ENCODE measurements around the gene C16orf92. TPM values are rescaled to one million over a fixed set of nuclear protein-coding genes. Genes with fewer than 3 reads are reported as not detected.

Gene C16orf92
- total and polyA plus RNA-seq, 2 of the 13 experiments (the other 11 are each of a cell fraction or from before 2014, with no cell fraction given) = not detected

GRCh38 chr16:30052671-30053372, 29.8 kb downstream of the C16orf92 start (continued):
- TF ChIP-seq ARID4A (CRISPR knock-in tag; IDR thresholded peaks at IDR 0.05; ENCODE audit: borderline replicate concordance) = peak; percentile 99
- peak; percentile 82 for TF ChIP-seq ZBTB25 (CRISPR knock-in tag; IDR thresholded peaks at IDR 0.05)
- TF ChIP-seq ZNF253 (CRISPR knock-in tag; IDR thresholded peaks at IDR 0.05; ENCODE audit: borderline replicate concordance) = peak; percentile 83
- TF ChIP-seq HMG20B (CRISPR knock-in tag; conservative IDR thresholded peaks at IDR 0.05) = peak; percentile 73
- TF ChIP-seq CEBPG (CRISPR knock-in tag; IDR thresholded peaks at IDR 0.05) = peak; percentile 64; the same call in 1 of the 2 replicates
- peak; percentile 91 for TF ChIP-seq KAT8 (CRISPR knock-in tag; IDR thresholded peaks at IDR 0.05)
- TF ChIP-seq BCL3 (CRISPR knock-in tag; IDR thresholded peaks at IDR 0.05) = peak; percentile 84
- no peak for TF ChIP-seq U2AF1 (optimal IDR thresholded peaks at IDR 0.05; ENCODE audit: low read depth, low read length)
- peak; percentile 87; the same call in 1 of the 2 replicates for TF ChIP-seq ISX (CRISPR knock-in tag; conservative IDR thresholded peaks at IDR 0.05)
- peak; percentile 97 for TF ChIP-seq MEIS2 (CRISPR knock-in tag; IDR thresholded peaks at IDR 0.05)
- TF ChIP-seq ZC3H4 (CRISPR knock-in tag; IDR thresholded peaks at IDR 0.05; ENCODE audit: borderline replicate concordance) = no peak
- peak; percentile 87; the same call in 1 of the 2 replicates for TF ChIP-seq SMAD3 (CRISPR knock-in tag; IDR thresholded peaks at IDR 0.05)
- TF ChIP-seq CBX2 (IDR thresholded peaks at IDR 0.05; ENCODE audit: low read depth, low read length) = no peak
- TF ChIP-seq CBX2 (CRISPR knock-in tag; IDR thresholded peaks at IDR 0.05; ENCODE audit: low read depth) = peak; percentile 87; the same call in 1 of the 2 replicates
- no peak for TF ChIP-seq GLMP (CRISPR knock-in tag; IDR thresholded peaks at IDR 0.05; ENCODE audit: borderline replicate concordance)
- peak; percentile 84; the same call in 1 of the 2 replicates for TF ChIP-seq ZNF512B (CRISPR knock-in tag; IDR thresholded peaks at IDR 0.05; ENCODE audit: borderline replicate concordance)
